GM21423 (cell line): ENCODE data around the gene ANGPTL5.
A peak's percentile ranks its signal among the peaks of the same experiment; 100 is the strongest.
"Not testable (repeated sequence)": the region's sequence is repeated elsewhere in the genome, so short reads cannot be mapped to it uniquely, and the experiment has no call there.

Source experiments
- ATAC-seq: cut with Tn5 transposase; IDR thresholded peaks from one replicate; pipeline ENCODE4 v1.9.1; 2021; ENCODE audit warnings: mild to moderate bottlenecking, moderate library complexity; ENCODE audit not compliant: unreplicated experiment

Gene ANGPTL5

DNA sequence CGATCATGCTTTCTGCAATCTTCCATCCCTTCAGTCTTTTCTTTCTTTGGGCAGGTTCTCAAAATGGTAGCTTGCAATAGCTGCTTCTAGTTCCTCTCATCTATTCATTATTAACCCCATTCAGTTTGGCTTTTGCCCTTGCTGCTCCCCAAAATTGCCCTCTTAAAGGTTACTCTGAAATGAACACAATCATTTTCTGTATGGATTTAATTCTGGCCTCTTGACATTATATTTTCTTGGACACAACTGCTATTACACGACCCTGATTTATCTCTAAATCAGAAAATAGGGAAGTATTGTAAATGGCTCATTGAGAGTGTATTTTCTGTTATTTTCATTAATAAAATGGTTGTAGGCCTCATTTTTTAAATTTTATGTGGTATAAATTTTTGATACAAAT lies at the start of gene ANGPTL5:
ANGPTL5 (minus strand) TSS at position 101 of the 400 bp plus-strand sequence. CDS start 8,613 bp downstream, outside the sequence.
- ATAC-seq, result no peak

DNA sequence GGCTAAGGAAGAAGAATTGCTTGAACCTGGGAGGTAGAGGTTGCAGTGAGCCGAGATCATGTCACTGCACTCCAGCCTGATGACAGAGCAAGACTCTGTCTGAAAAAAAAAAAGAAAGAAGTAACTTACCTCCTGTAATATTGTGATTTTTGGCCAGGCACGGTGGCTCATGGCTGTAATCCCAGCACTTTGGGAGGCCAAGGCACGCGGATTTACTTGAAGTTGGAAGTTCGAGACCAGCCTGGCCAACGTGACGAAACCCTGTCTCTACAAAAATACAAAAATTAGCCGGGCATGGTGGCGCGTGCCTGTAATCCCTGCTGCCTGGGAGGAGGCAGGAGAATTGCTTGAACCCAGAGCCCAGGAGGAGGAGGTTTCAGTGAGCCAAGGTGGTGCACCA lies 47.9 kb upstream of the ANGPTL5 start:
- not testable (repeated sequence) for ATAC-seq

DNA sequence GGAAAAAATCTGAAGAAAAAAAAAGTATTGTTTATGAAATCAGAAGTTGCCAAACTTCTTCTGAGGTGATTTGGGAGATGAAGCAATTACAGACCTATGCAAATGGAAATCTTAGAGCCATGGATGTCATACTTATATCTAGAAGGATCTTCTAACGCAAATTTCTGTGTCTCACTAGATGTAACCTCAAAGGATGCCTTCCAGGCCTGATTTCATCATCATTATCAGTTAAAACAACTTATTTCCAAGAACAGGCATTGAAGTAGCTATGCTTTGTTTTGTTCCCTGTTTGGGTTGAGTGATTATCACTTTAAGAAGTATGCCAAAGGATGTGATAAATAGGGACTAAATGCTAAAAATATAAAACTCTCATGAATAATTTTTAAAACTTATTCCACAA lies 43.9 kb upstream of the ANGPTL5 start:
- no peak for ATAC-seq

DNA sequence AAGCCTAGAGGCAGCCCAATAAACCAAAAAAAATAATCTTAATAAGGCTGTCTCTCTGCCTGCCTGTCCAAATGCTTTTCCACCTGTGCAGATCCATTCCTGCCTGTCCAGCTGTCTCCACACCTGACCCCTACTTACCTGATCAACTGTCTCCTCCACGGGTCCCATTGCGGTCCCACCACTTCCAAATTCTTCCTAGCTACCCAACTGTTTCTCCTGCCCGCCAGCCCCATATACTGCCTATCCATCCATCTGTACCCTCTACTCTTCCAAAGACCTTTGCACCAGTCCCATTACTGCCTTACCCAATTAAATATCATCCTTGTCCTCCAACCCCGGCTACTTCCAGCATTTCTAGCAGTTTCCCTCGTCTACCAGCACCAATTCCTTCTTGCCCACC lies 39.4 kb upstream of the ANGPTL5 start:
- no peak for ATAC-seq

DNA sequence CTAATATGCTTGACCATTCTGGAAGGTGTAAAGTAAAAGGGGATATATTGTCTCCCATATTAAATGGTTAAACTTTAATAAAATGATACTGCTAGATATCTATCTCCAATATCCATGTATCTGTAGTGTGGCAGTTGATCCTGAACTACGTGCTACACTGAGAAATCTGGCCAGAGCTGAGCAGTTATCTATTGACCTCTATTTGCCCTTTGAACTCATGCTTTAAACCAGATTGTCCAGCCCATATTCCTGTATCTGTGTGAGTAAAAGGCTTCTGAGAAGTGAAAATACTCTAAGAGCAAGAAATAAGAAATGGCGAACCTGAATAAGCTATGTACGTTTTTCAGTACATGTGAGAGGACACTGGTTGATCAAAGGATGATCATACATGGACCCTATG lies 39.0 kb upstream of the ANGPTL5 start:
- no peak for ATAC-seq

DNA sequence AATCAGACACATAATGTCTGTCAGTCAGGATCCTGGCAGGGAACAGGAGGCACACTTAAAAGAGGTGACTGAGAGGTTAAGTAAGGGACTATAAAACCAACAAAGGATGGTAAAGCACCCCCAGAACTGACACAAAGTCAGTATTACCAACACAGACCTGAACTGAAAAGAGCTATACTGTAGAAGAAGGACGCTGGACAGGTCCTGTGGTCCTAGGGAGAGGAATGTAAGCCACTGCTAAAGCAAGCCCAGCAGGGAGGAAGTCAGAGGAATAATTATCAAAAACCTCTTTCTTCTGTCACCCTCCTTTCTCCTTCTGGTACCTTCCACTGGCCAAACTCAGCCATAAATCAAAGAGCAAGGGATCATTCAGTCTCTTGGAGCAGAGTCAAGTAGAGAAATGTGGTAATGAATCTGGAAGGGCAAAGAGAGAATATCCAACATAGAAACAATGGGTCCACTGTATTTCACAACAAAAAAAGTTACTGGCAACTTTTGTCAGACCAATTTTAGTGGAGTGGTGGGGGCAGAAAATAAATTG lies 33.4 kb upstream of the ANGPTL5 start:
- no peak for ATAC-seq

DNA sequence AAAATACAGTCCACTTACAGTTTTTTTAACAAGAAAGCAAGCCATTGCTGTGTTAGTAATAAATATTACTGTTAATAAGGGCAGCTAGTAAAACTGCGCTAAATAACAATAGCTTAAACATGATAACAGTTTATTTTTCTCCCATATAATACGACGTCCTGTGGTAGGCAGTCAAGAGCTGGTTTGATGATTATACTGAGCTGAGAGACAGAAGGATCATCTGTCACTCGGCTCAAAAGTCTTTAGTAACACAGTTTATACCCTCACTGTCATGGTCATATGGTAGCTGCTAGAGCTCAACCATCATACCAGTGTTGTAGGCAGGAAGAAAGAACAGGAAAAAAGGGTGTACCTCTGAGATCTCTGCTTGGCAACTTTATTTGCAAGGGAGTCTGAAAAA lies 29.1 kb upstream of the ANGPTL5 start:
- ATAC-seq, result no peak

DNA sequence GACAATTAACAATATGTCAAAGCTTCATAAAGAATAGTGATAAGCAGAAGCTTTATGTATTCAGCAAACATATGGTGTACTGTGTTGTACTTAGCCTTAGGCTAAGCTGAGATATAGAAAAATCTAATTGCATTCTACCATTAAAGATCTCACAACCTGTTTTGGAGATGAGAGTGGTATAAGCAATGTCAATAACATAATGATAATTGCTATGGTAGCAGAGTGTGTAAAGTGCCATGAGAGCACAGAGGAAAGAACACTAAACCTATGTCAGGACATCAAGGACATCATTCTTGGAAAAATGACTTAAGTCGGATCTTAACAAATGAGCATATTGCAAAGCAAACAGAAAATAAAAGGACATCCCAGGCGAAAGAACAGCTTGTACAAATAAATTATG lies 28.6 kb upstream of the ANGPTL5 start:
- no peak for ATAC-seq

DNA sequence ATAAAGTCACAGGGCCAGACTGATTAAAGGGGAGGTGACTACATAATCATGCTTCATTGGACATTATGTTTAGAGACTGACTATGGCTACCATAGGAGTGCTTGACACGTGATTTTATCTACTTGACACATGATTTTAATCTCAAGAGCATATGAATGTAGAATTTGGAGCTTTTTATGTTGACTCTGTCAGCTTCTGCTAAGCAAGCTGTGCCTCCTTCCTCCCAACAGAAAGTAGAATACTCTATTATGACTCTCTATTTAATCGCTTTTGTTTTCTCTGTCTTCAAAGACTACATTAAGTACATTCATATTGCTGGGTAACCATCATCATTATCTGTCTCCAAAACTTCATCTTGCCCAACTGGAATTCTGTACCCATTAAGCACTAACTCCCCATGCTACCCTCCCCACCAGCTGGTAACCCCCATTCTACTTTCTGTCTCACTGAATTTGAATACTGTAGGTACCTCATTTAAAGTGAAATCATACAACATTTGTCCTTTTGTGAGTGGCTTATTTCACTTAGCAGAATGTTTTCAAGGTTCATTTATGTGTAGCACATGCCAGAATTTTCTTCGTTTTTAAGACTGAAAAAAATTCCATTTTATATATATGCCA lies 24.7 kb upstream of the ANGPTL5 start:
- no peak for ATAC-seq

DNA sequence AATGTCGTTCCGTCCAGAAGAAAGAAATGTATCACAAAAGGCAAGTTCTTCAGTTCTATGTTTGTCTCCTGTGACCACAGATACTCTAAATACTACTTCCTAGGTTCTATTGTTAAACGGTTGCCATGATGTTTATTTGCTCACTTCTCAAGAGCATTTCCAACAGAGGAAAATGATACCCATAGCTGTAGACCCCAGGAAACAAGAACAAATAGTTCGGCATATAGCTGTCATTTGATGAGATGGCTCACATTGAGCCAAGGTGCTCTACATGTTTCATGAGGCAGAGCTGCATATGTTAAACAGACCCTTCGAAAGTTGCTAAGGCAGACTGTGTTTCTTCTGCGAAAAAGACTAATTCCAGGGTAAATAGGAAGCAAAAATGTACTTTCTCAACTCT lies 15.4 kb upstream of the ANGPTL5 start:
- no peak for ATAC-seq

DNA sequence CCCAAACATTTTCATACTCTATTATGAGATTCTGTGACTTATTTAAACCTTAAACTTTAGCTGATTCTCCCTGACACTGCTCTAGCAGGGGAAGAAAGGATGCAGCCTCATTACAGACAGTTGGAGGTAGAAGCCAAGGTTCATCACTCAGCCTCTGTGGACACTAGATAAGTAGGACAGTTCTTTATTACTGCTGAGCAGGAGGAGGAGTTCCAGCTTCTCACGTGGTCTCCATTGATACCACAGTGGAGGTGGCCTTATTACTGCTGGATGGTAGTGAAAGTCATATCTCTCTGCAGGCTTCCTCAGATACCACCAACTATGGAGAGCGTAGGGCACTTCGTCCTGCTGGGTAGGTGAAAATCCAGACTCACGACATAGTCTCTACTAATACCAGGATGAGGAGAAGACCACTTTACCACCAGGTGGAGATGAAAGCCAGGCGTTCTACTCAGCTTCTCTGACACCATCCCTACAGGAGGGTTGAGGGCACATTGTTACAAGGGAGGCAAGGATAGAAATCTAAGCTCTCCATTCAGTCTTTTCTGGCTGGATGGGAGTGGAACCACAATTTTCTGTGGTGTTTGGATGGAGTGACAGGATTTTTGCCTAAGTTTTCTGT lies 13.1 kb upstream of the ANGPTL5 start:
- no peak for ATAC-seq

DNA sequence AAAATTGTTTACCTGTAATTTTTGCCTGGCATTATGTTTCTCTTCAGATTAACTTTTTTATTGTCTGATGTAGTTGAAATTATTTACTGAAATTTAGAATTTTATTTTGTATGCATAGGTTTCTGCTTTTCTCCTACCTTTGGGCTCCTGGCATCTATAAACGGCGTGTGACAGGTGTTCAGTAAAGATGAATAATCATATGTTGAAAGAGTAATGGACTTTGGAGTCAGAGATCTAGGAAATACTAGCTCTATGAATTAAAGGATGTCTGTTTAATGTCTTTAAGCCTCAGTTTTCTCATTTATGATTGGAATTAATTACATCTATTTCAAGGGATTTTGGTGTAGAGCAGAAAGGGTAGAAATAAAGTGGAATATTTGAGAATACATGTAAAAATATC lies 7.2 kb upstream of the ANGPTL5 start:
- ATAC-seq, result no peak

DNA sequence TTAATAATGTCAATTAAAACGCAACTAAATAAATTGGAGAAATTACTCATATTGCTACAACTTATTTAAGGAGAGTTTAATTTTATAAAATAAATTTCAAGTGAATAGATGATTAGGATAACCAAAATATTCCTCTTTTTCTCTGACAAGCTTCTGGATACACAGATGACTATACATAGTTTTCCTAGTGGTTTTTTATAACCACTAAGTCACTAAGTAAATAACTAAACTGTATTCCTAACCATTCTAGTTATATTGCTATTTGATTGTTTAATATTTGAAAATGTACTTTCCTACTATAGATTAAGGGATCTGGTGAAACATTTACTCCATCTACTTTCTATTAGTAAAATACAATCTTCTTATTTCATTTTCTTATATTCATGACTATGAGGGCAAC lies 4.7 kb upstream of the ANGPTL5 start:
- no peak for ATAC-seq

DNA sequence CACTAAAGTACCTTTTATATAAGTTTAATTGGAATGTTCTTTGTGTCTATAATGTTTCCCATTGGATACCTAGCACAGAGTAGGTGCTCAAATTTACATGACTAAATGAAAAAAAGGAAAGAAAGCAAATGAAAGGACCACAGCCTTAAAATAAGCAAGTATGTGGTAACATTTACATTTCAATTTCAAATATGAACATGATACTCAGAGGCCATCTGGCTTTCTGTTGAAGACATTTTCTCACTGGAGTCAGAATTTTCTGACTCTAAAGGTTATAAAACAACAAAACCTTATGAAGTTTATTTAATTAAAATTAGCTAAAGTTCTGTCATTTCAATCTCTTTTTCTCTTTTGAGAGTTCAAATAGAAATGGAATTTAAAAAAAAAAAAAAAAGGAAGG lies 904 bp upstream of the ANGPTL5 start:
- ATAC-seq, result no peak

DNA sequence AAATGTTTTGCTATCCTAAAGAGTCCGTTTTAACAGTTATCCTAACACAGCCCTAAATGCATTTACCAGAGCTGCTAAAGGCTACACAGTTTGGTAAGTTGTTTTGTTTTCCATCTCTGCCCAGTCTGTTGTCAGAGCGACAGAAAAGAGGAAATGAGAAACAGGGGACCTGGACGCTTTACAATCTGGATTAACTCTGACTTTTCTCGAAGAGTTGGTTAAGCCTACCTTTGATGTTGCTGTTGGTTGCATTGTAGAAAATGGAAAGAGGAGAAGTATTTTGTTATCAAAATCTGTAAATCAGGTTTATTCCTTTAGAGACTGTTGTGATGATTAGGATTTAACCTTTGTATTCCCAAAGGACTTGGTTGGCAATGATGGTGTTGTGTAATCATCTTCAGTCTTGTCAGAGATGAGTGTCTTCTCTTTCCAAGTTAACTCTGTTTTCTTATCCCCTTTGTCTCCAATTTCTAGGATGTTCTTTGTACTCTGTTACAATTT lies 481 bp downstream of the ANGPTL5 start:
- peak; percentile 38 for ATAC-seq

DNA sequence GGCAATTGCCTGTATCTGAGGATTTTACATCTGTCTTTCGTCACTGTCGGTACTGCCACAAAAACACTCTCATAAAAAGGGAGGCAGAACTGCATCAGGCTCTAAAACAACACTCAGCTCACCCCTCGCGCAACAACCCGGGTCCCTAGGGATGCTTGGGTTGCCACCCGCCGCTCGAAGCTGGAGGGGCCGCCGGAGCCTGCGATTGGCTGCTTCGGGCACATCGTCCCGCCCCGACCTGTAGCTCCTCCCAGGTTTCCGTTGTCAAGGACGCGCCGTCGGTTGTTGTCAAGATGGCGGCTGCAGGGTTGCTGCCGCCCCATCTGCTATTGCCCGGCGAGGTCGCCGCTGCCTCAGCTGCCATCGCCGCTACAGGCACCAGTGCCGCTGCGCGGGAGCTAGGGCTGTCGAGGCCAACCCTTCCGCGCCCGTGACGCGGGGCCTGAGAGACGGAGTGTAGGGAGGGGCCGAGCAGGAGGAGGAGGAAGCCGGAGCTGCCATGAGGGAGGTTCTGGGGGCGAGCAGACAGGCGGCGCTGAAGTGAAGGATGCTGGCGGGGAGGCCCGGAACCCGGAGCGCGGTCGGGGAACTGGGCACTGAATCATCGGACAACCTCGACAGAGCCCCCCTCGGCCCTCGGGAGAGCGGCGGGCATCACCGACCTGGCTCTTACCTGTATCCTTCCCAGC lies 1.4 kb downstream of the ANGPTL5 start, which contains the start of gene CEP126:
CEP126 (plus strand) TSS at position 273 of the 689 bp plus-strand sequence; CDS start at position 548, 275 bp downstream.
- peak; percentile 100 for ATAC-seq

DNA sequence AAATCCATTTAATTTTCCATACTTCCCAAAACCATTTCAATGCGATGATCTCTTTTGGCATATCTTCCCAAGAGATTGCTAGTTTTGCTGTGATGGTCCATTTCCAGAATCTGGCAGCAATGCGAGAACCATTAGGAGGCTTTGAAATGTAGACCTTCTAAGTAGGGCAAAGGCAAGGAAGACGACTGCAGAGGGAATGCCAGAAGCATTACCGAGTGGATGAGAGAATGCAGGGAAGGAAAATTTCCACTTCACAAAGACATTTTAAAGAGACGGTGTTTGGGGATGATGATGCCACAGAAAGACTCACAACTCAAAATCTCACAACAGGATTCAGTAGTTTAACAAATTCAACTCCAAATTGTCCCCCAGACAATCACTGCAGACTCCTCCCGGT lies 2.0 kb downstream of the ANGPTL5 start:
- ATAC-seq, result no peak

DNA sequence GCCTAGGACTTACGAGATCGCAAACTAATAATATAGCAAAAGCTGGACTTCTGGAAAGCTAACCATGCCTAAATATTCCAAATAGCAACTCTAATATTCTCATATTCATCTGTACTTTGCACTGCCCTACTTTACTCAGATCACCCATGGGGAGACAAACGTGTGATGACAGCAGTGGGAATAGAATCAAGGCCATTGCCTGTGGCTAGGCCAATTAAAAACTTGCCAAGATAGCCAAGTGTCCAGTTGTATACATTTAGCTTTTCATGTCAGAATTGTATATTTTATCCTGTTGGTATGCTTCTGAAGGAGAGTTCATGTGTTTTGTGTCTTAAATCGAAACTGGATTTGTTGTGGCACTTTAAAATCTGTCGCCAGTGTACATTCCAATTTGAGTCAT lies 2.7 kb downstream of the ANGPTL5 start:
- ATAC-seq, result no peak

DNA sequence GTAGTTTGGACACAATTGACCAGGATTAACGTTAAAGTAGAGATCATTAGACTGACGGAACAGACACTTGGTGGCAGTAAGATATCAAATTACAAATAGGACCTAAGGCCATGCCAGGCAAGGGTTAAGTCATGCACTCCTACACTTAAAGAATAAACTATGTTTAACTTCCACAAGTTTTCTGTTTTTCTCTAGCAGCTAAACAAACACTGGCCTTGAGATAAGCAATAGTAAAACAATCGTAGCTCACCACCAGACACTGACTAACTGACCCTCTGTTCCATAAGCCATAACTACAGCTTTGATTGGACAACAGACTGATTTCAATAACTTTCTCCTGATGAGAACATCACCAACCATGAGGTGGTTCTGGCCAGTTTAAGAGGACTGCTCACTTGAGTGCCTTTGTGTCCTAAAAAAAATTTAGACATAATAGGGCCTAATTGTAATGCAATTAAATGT lies 3.5 kb downstream of the ANGPTL5 start:
- no peak for ATAC-seq

DNA sequence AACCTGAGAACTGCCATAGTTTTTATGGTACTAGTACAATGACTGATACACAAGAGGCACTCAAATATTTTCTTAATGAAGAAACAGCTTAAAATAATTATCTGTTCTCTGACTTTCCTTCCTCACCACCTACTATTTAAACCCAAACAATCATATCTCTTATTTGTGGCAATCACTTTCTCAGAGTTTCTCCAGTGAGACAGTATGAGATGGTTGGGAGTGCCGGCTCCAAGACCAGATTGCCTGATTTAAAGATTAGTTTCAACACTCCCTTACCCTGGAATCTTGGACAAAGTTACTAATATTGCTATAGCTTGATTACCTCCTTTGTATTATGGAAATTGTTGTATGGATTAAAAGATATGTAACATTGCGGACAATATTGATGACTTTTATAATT lies 7.2 kb downstream of the ANGPTL5 start:
- ATAC-seq, result no peak

DNA sequence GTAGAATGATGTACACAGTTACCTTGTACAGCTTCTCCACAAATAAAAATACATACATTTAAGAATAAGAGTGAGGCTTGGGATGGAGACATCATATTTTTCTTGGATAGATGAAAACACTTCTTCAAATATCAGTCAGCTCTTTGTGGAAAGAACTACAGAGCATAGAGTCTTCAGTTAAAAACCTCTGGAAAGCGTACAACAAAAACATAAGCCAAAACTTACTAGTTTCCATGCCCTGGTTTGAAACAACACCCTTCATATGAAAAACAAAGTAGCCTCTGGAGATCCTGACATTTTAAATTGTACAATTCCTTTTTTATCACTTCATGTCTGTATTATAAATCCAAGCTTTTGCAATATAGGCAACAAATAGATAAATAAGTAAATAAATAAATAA lies 8.5 kb downstream of the ANGPTL5 start:
- no peak for ATAC-seq

DNA sequence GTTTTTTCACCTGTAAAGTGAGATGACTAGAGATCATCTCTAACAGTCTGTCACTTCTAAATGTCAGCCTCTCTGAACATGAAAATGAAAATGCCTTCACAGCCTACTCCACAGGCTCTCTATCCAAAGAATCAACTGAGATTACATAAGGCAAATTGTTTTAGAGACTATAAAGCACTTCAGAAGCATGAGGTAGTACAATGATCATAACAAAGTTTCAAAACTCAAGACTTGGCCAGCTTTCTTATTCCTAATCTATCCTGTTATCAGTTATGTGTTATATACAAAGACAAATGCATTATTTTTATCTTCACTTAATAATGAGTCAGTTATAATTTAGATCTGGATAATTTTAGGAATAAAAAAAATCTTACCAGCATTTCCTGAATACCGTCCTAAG lies 21.8 kb downstream of the ANGPTL5 start:
- no peak for ATAC-seq
